ENCODE data around the gene CALCOCO1. TPM values are rescaled to one million over a fixed set of nuclear protein-coding genes. Genes with fewer than 3 reads are reported as not detected.

Gene CALCOCO1
- total RNA-seq, 4 donors from 2014 or later = 149 to 263 (median 237) TPM

GRCh38 chr12:53765891-53766290 lies 38.6 kb upstream of the CALCOCO1 start:
- TF ChIP-seq CTCF (IDR thresholded peaks at IDR 0.05; ENCODE audit: low read depth) = no peak

- TF ChIP-seq CTCF (IDR thresholded peaks at IDR 0.05; ENCODE audit: low read depth) = no peak
These were observed 37.4 kb upstream of the CALCOCO1 start for GRCh38 chr12:53764615-53765014.

GRCh38 chr12:53761306-53761705 lies 34.1 kb upstream of the CALCOCO1 start:
- no peak for TF ChIP-seq CTCF (IDR thresholded peaks at IDR 0.05; ENCODE audit: low read depth)

GRCh38 chr12:53759261-53759660 lies 32.0 kb upstream of the CALCOCO1 start:
- no peak for TF ChIP-seq CTCF (IDR thresholded peaks at IDR 0.05; ENCODE audit: low read depth)

- TF ChIP-seq CTCF (IDR thresholded peaks at IDR 0.05; ENCODE audit: low read depth) = no peak
These were observed 31.5 kb upstream of the CALCOCO1 start for GRCh38 chr12:53758730-53759103.

GRCh38 chr12:53758081-53758729 lies 31.0 kb upstream of the CALCOCO1 start:
- no peak for TF ChIP-seq CTCF (IDR thresholded peaks at IDR 0.05; ENCODE audit: low read depth)

- no peak for TF ChIP-seq CTCF (IDR thresholded peaks at IDR 0.05; ENCODE audit: low read depth)
These were observed 30.0 kb upstream of the CALCOCO1 start for GRCh38 chr12:53757101-53757770.
